ENCODE data around the gene EPHA4. TPM values are rescaled to one million over a fixed set of nuclear protein-coding genes. Genes with fewer than 3 reads are reported as not detected.

Gene EPHA4
- total RNA-seq, 2 donors from 2014 or later: 8.9 to 17.1 TPM

DNA sequence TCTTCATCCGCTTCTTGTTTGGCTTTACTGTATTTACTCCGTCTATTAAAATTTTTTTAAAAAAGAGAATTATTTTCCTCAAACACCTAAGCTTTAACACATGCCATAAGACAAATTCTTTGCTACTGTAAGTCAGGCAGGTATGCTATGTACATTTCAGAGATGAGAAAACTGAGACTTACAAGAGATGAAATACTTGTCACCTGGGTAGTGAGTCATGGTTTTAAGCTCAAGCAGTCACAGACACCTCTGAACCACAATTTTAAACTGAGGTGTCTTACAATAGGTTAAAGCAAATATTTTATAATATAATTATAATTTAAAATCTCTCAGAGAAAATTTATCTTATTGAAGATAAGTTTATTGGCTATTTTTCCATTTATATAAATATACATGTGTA is 126.0 kb downstream of the EPHA4 start:
- Histone ChIP-seq H3K9me3 (no peaks in the 10 kb centered on the region), H3K27me3 (no peaks in the 10 kb centered on the region), H3K9ac (ENCODE audit: low read depth in 2 of 2, low read length in 2 of 2) (no peak overlapping the region), H3K4me3 (no peak overlapping the region), H3K36me3 (no peaks in the 10 kb centered on the region), H3K4me1 (no peaks in the 10 kb centered on the region), H3K27ac (no peak overlapping the region)
- no peak for TF ChIP-seq CTCF (IDR thresholded peaks at IDR 0.05)
- intact Hi-C loops (cut with DNase I): no loop called here
- DNase-seq: no peak

GRCh38 chr2:221444106-221444505 is 128.0 kb downstream of the EPHA4 start:
- no peak overlapping the region for H3K27ac ChIP-seq
- H3K4me1 ChIP-seq: no peaks in the 10 kb centered on the region
- DNase-seq: peak; percentile 26
- H3K9ac ChIP-seq (ENCODE audit: low read depth in 2 of 2, low read length in 2 of 2): no peak overlapping the region
- H3K4me3 ChIP-seq: no peak overlapping the region
- H3K36me3 ChIP-seq: no peaks in the 10 kb centered on the region
- intact Hi-C loops (cut with DNase I): no loop called here
- TF ChIP-seq CTCF (IDR thresholded peaks at IDR 0.05): no peak
- H3K9me3 ChIP-seq: no peaks in the 10 kb centered on the region
- H3K27me3 ChIP-seq: no peaks in the 10 kb centered on the region

- no peak overlapping the region for H3K27ac ChIP-seq
- no peaks in the 10 kb centered on the region for H3K27me3 ChIP-seq
- intact Hi-C loops (cut with DNase I): no loop called here
- H3K9me3 ChIP-seq: no peaks in the 10 kb centered on the region
- no peak for TF ChIP-seq CTCF (IDR thresholded peaks at IDR 0.05)
- no peak overlapping the region for H3K4me3 ChIP-seq
- no peaks in the 10 kb centered on the region for H3K36me3 ChIP-seq
- H3K9ac ChIP-seq (ENCODE audit: low read depth in 2 of 2, low read length in 2 of 2): no peak overlapping the region
- no peaks in the 10 kb centered on the region for H3K4me1 ChIP-seq
- no peak for DNase-seq
Measured at GRCh38 chr2:221443645-221444044, 128.5 kb downstream of the EPHA4 start.

DNA sequence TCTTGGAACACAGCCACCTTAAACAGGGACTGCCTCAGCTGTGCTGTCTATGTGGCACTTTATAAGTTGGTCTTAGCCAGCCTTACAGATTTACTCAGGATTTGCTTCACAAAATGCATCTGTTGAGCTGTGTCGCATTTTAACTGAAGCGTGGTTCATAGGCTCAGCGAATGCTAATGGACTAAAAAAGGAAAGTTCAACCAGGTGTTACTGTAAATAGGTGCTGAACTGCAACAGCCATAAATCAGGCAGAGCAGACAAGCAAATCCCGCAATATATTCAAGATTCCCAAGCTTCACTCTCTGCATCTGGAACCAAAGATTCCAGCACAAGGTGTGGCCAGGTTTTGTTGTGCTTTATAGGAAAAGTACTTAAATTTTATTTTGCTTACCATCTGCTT is 130.0 kb downstream of the EPHA4 start:
- H3K4me3 ChIP-seq: no peak overlapping the region
- H3K27me3 ChIP-seq: no peaks in the 10 kb centered on the region
- no peak overlapping the region for H3K27ac ChIP-seq
- DNase-seq: no peak
- H3K9me3 ChIP-seq: no peaks in the 10 kb centered on the region
- H3K4me1 ChIP-seq: no peaks in the 10 kb centered on the region
- H3K9ac ChIP-seq (ENCODE audit: low read depth in 2 of 2, low read length in 2 of 2): no peak overlapping the region
- no peak for TF ChIP-seq CTCF (IDR thresholded peaks at IDR 0.05)
- H3K36me3 ChIP-seq: no peaks in the 10 kb centered on the region
- intact Hi-C loops (cut with DNase I): no loop called here

GRCh38 chr2:221439761-221440479 is 132.2 kb downstream of the EPHA4 start:
- DNase-seq: no peak
- H3K36me3 ChIP-seq: no peaks in the 10 kb centered on the region
- no peak overlapping the region for H3K4me3 ChIP-seq
- no peaks in the 10 kb centered on the region for H3K4me1 ChIP-seq
- H3K27ac ChIP-seq: no peak overlapping the region
- TF ChIP-seq CTCF (IDR thresholded peaks at IDR 0.05): no peak
- intact Hi-C loops (cut with DNase I): no loop called here
- H3K9me3 ChIP-seq: no peaks in the 10 kb centered on the region
- H3K27me3 ChIP-seq: no peaks in the 10 kb centered on the region
- H3K9ac ChIP-seq (ENCODE audit: low read depth in 2 of 2, low read length in 2 of 2): no peak overlapping the region
